Measurements from ENCODE around the gene C21orf91.
"Not testable (repeated sequence)": the region's sequence is repeated elsewhere in the genome, so short reads cannot be mapped to it uniquely, and the experiment has no call there.

The C21orf91 gene

GRCh38 chr21:17777072-17777765 is 41.9 kb downstream of the C21orf91 start:
- Histone ChIP-seq H3K4me1 (ENCODE audit: control insufficient read depth, insufficient read depth, low read length) (0 out of 2 replicates have a peak, but pooled peaks cover 2% of the 10 kb centered on the region), H3K9ac (ENCODE audit: low read length) (no peak overlapping the region), H3K9me3 (ENCODE audit: control insufficient read depth, insufficient read depth, low read depth, low read length) (no peaks in the 10 kb centered on the region), H3K4me3 (ENCODE audit: low read depth, low read length) (no peak overlapping the region), H3K27me3 (ENCODE audit: control insufficient read depth, insufficient read depth, low read length) (no peaks in the 10 kb centered on the region), H3K36me3 (ENCODE audit: control insufficient read depth, insufficient read depth, low read length) (no peaks in the 10 kb centered on the region), H3K27ac (ENCODE audit: low read depth, low read length) (no peak overlapping the region)

GRCh38 chr21:17775431-17776126 is 43.6 kb downstream of the C21orf91 start:
- Histone ChIP-seq H3K4me1 (ENCODE audit: control insufficient read depth, insufficient read depth, low read length) (no peaks in the 10 kb centered on the region), H3K27ac (ENCODE audit: low read depth, low read length) (no peak overlapping the region), H3K27me3 (ENCODE audit: control insufficient read depth, insufficient read depth, low read length) (no peaks in the 10 kb centered on the region), H3K36me3 (ENCODE audit: control insufficient read depth, insufficient read depth, low read length) (no peaks in the 10 kb centered on the region), H3K4me3 (ENCODE audit: low read depth, low read length) (no peak overlapping the region), H3K9me3 (ENCODE audit: control insufficient read depth, insufficient read depth, low read depth, low read length) (no peaks in the 10 kb centered on the region), H3K9ac (ENCODE audit: low read length) (no peak overlapping the region)

- not testable (repeated sequence) for H3K27me3 ChIP-seq (ENCODE audit: control insufficient read depth, insufficient read depth, low read length); H3K4me1 ChIP-seq (ENCODE audit: control insufficient read depth, insufficient read depth, low read length); H3K4me3 ChIP-seq (ENCODE audit: low read depth, low read length); H3K9me3 ChIP-seq (ENCODE audit: control insufficient read depth, insufficient read depth, low read depth, low read length); H3K9ac ChIP-seq (ENCODE audit: low read length); H3K27ac ChIP-seq (ENCODE audit: low read depth, low read length); H3K36me3 ChIP-seq (ENCODE audit: control insufficient read depth, insufficient read depth, low read length)
Measured at GRCh38 chr21:17775021-17775420, 44.1 kb downstream of the C21orf91 start.

GRCh38 chr21:17769447-17769845 is 49.7 kb downstream of the C21orf91 start:
- no peak overlapping the region for H3K27ac ChIP-seq (ENCODE audit: low read depth, low read length)
- no peaks in the 10 kb centered on the region for H3K36me3 ChIP-seq (ENCODE audit: control insufficient read depth, insufficient read depth, low read length)
- H3K4me3 ChIP-seq (ENCODE audit: low read depth, low read length): no peak overlapping the region

GRCh38 chr21:17768840-17769446 is 50.2 kb downstream of the C21orf91 start:
- Histone ChIP-seq H3K9ac (ENCODE audit: low read length) (no peak overlapping the region), H3K27ac (ENCODE audit: low read depth, low read length) (no peak overlapping the region), H3K4me1 (ENCODE audit: control insufficient read depth, insufficient read depth, low read length) (no peaks in the 10 kb centered on the region), H3K4me3 (ENCODE audit: low read depth, low read length) (no peak overlapping the region), H3K9me3 (ENCODE audit: control insufficient read depth, insufficient read depth, low read depth, low read length) (no peaks in the 10 kb centered on the region), H3K36me3 (ENCODE audit: control insufficient read depth, insufficient read depth, low read length) (no peaks in the 10 kb centered on the region), H3K27me3 (ENCODE audit: control insufficient read depth, insufficient read depth, low read length) (no peaks in the 10 kb centered on the region)

More at GRCh38 chr21:17769447-17769845, 49.7 kb downstream of the C21orf91 start:
- Histone ChIP-seq H3K9me3 (ENCODE audit: control insufficient read depth, insufficient read depth, low read depth, low read length) (no peaks in the 10 kb centered on the region), H3K9ac (ENCODE audit: low read length) (no peak overlapping the region), H3K4me1 (ENCODE audit: control insufficient read depth, insufficient read depth, low read length) (no peaks in the 10 kb centered on the region), H3K27me3 (ENCODE audit: control insufficient read depth, insufficient read depth, low read length) (no peaks in the 10 kb centered on the region)

GRCh38 chr21:17765207-17765606 is 53.9 kb downstream of the C21orf91 start:
- Histone ChIP-seq H3K9ac (ENCODE audit: low read length) (no peak overlapping the region), H3K4me1 (ENCODE audit: control insufficient read depth, insufficient read depth, low read length) (no peaks in the 10 kb centered on the region), H3K4me3 (ENCODE audit: low read depth, low read length) (no peak overlapping the region), H3K27ac (ENCODE audit: low read depth, low read length) (no peak overlapping the region), H3K9me3 (ENCODE audit: control insufficient read depth, insufficient read depth, low read depth, low read length) (no peaks in the 10 kb centered on the region), H3K36me3 (ENCODE audit: control insufficient read depth, insufficient read depth, low read length) (no peaks in the 10 kb centered on the region), H3K27me3 (ENCODE audit: control insufficient read depth, insufficient read depth, low read length) (no peaks in the 10 kb centered on the region)

GRCh38 chr21:17763288-17764037 is 55.7 kb downstream of the C21orf91 start:
- H3K4me3 ChIP-seq (ENCODE audit: low read depth, low read length): no peak overlapping the region
- no peaks in the 10 kb centered on the region for H3K27me3 ChIP-seq (ENCODE audit: control insufficient read depth, insufficient read depth, low read length)
- no peak overlapping the region for H3K27ac ChIP-seq (ENCODE audit: low read depth, low read length)
- no peaks in the 10 kb centered on the region for H3K36me3 ChIP-seq (ENCODE audit: control insufficient read depth, insufficient read depth, low read length)
- no peaks in the 10 kb centered on the region for H3K4me1 ChIP-seq (ENCODE audit: control insufficient read depth, insufficient read depth, low read length)
- no peak overlapping the region for H3K9ac ChIP-seq (ENCODE audit: low read length)
- H3K9me3 ChIP-seq (ENCODE audit: control insufficient read depth, insufficient read depth, low read depth, low read length): no peaks in the 10 kb centered on the region

GRCh38 chr21:17759511-17760178 is 59.5 kb downstream of the C21orf91 start:
- H3K9ac ChIP-seq (ENCODE audit: low read length): no peak overlapping the region
- no peaks in the 10 kb centered on the region for H3K27me3 ChIP-seq (ENCODE audit: control insufficient read depth, insufficient read depth, low read length)
- 0 out of 2 replicates have a peak, but pooled peaks cover 3% of the 10 kb centered on the region for H3K9me3 ChIP-seq (ENCODE audit: control insufficient read depth, insufficient read depth, low read depth, low read length)
- no peak overlapping the region for H3K4me3 ChIP-seq (ENCODE audit: low read depth, low read length)
- no peaks in the 10 kb centered on the region for H3K36me3 ChIP-seq (ENCODE audit: control insufficient read depth, insufficient read depth, low read length)
- H3K4me1 ChIP-seq (ENCODE audit: control insufficient read depth, insufficient read depth, low read length): no peaks in the 10 kb centered on the region
- no peak overlapping the region for H3K27ac ChIP-seq (ENCODE audit: low read depth, low read length)

- Histone ChIP-seq H3K4me1 (ENCODE audit: control insufficient read depth, insufficient read depth, low read length) (no peaks in the 10 kb centered on the region), H3K9ac (ENCODE audit: low read length) (no peak overlapping the region), H3K4me3 (ENCODE audit: low read depth, low read length) (no peak overlapping the region), H3K27ac (ENCODE audit: low read depth, low read length) (no peak overlapping the region), H3K9me3 (ENCODE audit: control insufficient read depth, insufficient read depth, low read depth, low read length) (0 out of 2 replicates have a peak, but pooled peaks cover 3% of the 10 kb centered on the region), H3K36me3 (ENCODE audit: control insufficient read depth, insufficient read depth, low read length) (no peaks in the 10 kb centered on the region), H3K27me3 (ENCODE audit: control insufficient read depth, insufficient read depth, low read length) (no peaks in the 10 kb centered on the region)
Measured at GRCh38 chr21:17758683-17759082, 60.5 kb downstream of the C21orf91 start.

- H3K36me3 ChIP-seq (ENCODE audit: control insufficient read depth, insufficient read depth, low read length): no peaks in the 10 kb centered on the region
- H3K27me3 ChIP-seq (ENCODE audit: control insufficient read depth, insufficient read depth, low read length): no peaks in the 10 kb centered on the region
- H3K4me3 ChIP-seq (ENCODE audit: low read depth, low read length): no peak overlapping the region
- no peak overlapping the region for H3K9ac ChIP-seq (ENCODE audit: low read length)
- H3K4me1 ChIP-seq (ENCODE audit: control insufficient read depth, insufficient read depth, low read length): no peaks in the 10 kb centered on the region
- no peak overlapping the region for H3K27ac ChIP-seq (ENCODE audit: low read depth, low read length)
- H3K9me3 ChIP-seq (ENCODE audit: control insufficient read depth, insufficient read depth, low read depth, low read length): 0 out of 2 replicates have a peak, but pooled peaks cover 3% of the 10 kb centered on the region
Measured at GRCh38 chr21:17757671-17758070, 61.5 kb downstream of the C21orf91 start.

Measured in HUES6 (cell line).